B cell (primary cell): ENCODE data around the gene ABHD2. TPM values are rescaled to one million over a fixed set of nuclear protein-coding genes. Genes with fewer than 3 reads are reported as not detected.

Experiments used
- ATAC-seq: fragments of 200-7000 bp; cut with Tn5 transposase; one replicate; pipeline ENCODE4 v1.10.0; 2021; ENCODE audit warnings: low read depth, mild to moderate bottlenecking, moderate number of reproducible peaks, moderate library complexity
- CTCF ChIA-PET: fragments of 350-600 bp; sonication (Branson Sonifier 250); formaldehyde crosslinking; loops from one replicate; lab custom pipeline; 2021; ENCODE audit warnings: antibody characterized with exemption, inconsistent platforms; lab: Charles Lee
- POLR2A ChIA-PET: fragments of 350-600 bp; sonication (Branson Sonifier 250); formaldehyde crosslinking; loops from one replicate; lab custom pipeline; 2021; ENCODE audit warnings: antibody characterized with exemption; lab: Charles Lee
- DNase-seq: peaks from one replicate; pipeline ENCODE4 v3.0.0; 2013
- H2AFZ ChIP-seq: 2 replicates; pipeline ENCODE4 v1.6.1; 2012; ENCODE audit warnings: mild to moderate bottlenecking, low read depth, low read length; ENCODE audit not compliant: insufficient read depth, poor library complexity, severe bottlenecking
- H3K27ac ChIP-seq, 2 donors: 1 replicate in 1 of 2; 2 replicates in 1 of 2; pipeline ENCODE4 v1.5.1; 2012 to 2013; ENCODE audit warnings: low read length in 2 of 2, mild to moderate bottlenecking in 2 of 2, moderate library complexity in 1 of 2
- H3K27me3 ChIP-seq, 4 experiments: fragments of 200-600 bp in 1 of 4; sonication (generic) in 1 of 4; replicated peaks in 1 of 4; 1 replicate in 2 of 4; 2 replicates in 2 of 4; pipeline versions ENCODE4 v1.6.1 to v1.7.0; 2013 to 2016; ENCODE audit warnings: low read length in 3 of 4, mild to moderate bottlenecking in 2 of 4, mixed read lengths in 1 of 4, moderate library complexity in 1 of 4; ENCODE audit not compliant: insufficient read depth in 4 of 4, control insufficient read depth in 3 of 4; ENCODE audit errors: control extremely low read depth in 1 of 4
- H3K36me3 ChIP-seq, 2 experiments: replicated peaks in 1 of 2; 1 replicate in 1 of 2; 2 replicates in 1 of 2; pipeline versions ENCODE4 v1.6.1 to v1.7.1; 2013; ENCODE audit warnings: low read length in 1 of 2; ENCODE audit not compliant: insufficient read depth in 2 of 2, control insufficient read depth in 1 of 2; ENCODE audit errors: control extremely low read depth in 1 of 2, extremely low read depth in 1 of 2
- H3K4me1 ChIP-seq, 2 donors: fragments of 200-600 bp in 1 of 2; sonication (generic) in 1 of 2; 1 replicate in 1 of 2; 2 replicates in 1 of 2; pipeline versions ENCODE4 v1.5.1 to v1.6.1; 2013 to 2017; ENCODE audit warnings: low read length in 2 of 2; ENCODE audit not compliant: control insufficient read depth in 2 of 2, insufficient read depth in 2 of 2
- H3K4me2 ChIP-seq: replicated peaks from 2 replicates; pipeline ENCODE3; 2012; ENCODE audit warnings: mild to moderate bottlenecking, low read depth, low read length; ENCODE audit not compliant: poor library complexity, severe bottlenecking
- H3K4me3 ChIP-seq, 5 experiments: fragments of 200-600 bp in 1 of 5; sonication (generic) in 1 of 5; 1 replicate in 3 of 5; 2 replicates in 2 of 5; pipeline versions ENCODE4 v1.5.1 to v1.7.0; 2011 to 2016; ENCODE audit warnings: low read length in 4 of 5, mild to moderate bottlenecking in 4 of 5, low read depth in 2 of 5, control low read depth in 1 of 5, moderate library complexity in 1 of 5; ENCODE audit not compliant: insufficient read depth in 1 of 5; ENCODE audit errors: control extremely low read depth in 1 of 5, extremely low read depth in 1 of 5
- H3K79me2 ChIP-seq: fragments of 200-600 bp; sonication (generic); one replicate; pipeline ENCODE4 v1.6.0; 2016; ENCODE audit warnings: low read length; ENCODE audit not compliant: control insufficient read depth, insufficient read depth
- H3K9ac ChIP-seq: fragments of 200-600 bp; sonication (generic); 2 replicates; pipeline ENCODE4 v1.6.1; 2017; ENCODE audit warnings: mild to moderate bottlenecking, low read length, moderate library complexity
- H3K9me3 ChIP-seq, 3 donors: one replicate each; pipeline versions ENCODE4 v1.6.1 to v1.7.1; 2013; ENCODE audit warnings: low read length in 2 of 3; ENCODE audit not compliant: control insufficient read depth in 2 of 3, insufficient read depth in 1 of 3; ENCODE audit errors: control extremely low read depth in 1 of 3
- H4K20me1 ChIP-seq: 2 replicates; pipeline ENCODE4 v1.6.0; 2012; ENCODE audit warnings: mild to moderate bottlenecking, low read length; ENCODE audit not compliant: insufficient read depth, control insufficient read depth, poor library complexity, severe bottlenecking
- H3K27ac Mint-ChIP-seq: one replicate; pipeline ENCODE4 v1.8.0; 2021; ENCODE audit warnings: mixed read lengths
- H3K27me3 Mint-ChIP-seq: one replicate; pipeline ENCODE4 v1.8.0; 2021; ENCODE audit warnings: mixed read lengths
- H3K4me1 Mint-ChIP-seq: one replicate; pipeline ENCODE4 v1.8.0; 2021; ENCODE audit warnings: mixed read lengths
- H3K4me3 Mint-ChIP-seq: one replicate; pipeline ENCODE4 v1.8.0; 2021; ENCODE audit warnings: mixed read lengths
- H3K9me3 Mint-ChIP-seq: one replicate; pipeline ENCODE4 v1.8.0; 2022; ENCODE audit warnings: mixed read lengths; ENCODE audit not compliant: insufficient read depth
- CTCF ChIP-seq: fragments of 200-600 bp; IDR thresholded peaks from one replicate; pipeline ENCODE4 v1.8.0; 2022; ENCODE audit warnings: antibody characterized with exemption, mild to moderate bottlenecking
- EZH2 ChIP-seq: IDR thresholded peaks from 2 replicates; pipeline ENCODE4 v1.6.1; 2012; ENCODE audit warnings: borderline replicate concordance, low read depth, mild to moderate bottlenecking, moderate library complexity, low read length; ENCODE audit not compliant: insufficient read depth, poor library complexity, severe bottlenecking
- WGBS: methylation state at CpG from one replicate; pipeline ENCODE4 v1.1.5; 2013; ENCODE audit warnings: missing lambda C conversion rate; ENCODE audit not compliant: insufficient coverage; 5-methylcytosine and 5-hydroxymethylcytosine counted together
- intact Hi-C: fragments of 100-400 bp; cut with micrococcal nuclease; formaldehyde crosslinking; loops from one replicate; pipeline ENCODE4 v1.10.0; 2022
- polyA plus RNA-seq: library from polyadenylated mRNA; depleted of rRNA; stranded (reverse); fragments of >200 nt; gene quantifications from 2 replicates; pipeline ENCODE4 v1.2.3, GENCODE V29; 2012
- total RNA-seq, 2 donors: library from RNA; stranded (reverse); fragments of 120-200 nt in 1 of 2; gene quantifications; 1 replicate in 1 of 2; 2 replicates in 1 of 2; pipeline versions ENCODE4 v1.2.3 to v1.2.4, GENCODE V29; 2013 to 2022

The ABHD2 gene
- total and polyA plus RNA-seq, 2 donors (not counting 1 experiment from before 2014, with no cell fraction given), result 7.1 to 45.8 TPM

GRCh38 chr15:89163271-89164055 lies 75.2 kb downstream of the ABHD2 start:
- TF ChIP-seq EZH2, result no peak
- TF ChIP-seq CTCF, result no peak
- ChIA-PET POLR2A (no interaction called here), CTCF (no interaction called here)
- no peaks in the 10 kb centered on the region for H3K9me3 Mint-ChIP-seq
- Histone ChIP-seq H3K9ac (no peak overlapping the region), H3K27ac (no peak overlapping the region), H3K4me3 (no peak overlapping the region), H2AFZ (no peak overlapping the region), H4K20me1 (no peaks in the 10 kb centered on the region), H3K4me1 (no peaks in the 10 kb centered on the region), H3K79me2 (no peaks in the 10 kb centered on the region), H3K4me2 (no peak overlapping the region), H3K36me3 (peaks cover 6 to 20% of the 10 kb centered on the region in 2 experiments), H3K27me3 (no peaks in the 10 kb centered on the region), H3K9me3 (no peaks in the 10 kb centered on the region)
- H3K27ac Mint-ChIP-seq, result no peak overlapping the region
- 100% methylated on average over 1 of the region's 5 CpGs for WGBS
- ATAC-seq (no peak), DNase-seq (no peak)
- H3K4me1 Mint-ChIP-seq, result peaks cover 4% of the 10 kb centered on the region
- intact Hi-C loops, result no loop called here
- no peak overlapping the region for H3K4me3 Mint-ChIP-seq
- H3K27me3 Mint-ChIP-seq, result no peaks in the 10 kb centered on the region

DNA sequence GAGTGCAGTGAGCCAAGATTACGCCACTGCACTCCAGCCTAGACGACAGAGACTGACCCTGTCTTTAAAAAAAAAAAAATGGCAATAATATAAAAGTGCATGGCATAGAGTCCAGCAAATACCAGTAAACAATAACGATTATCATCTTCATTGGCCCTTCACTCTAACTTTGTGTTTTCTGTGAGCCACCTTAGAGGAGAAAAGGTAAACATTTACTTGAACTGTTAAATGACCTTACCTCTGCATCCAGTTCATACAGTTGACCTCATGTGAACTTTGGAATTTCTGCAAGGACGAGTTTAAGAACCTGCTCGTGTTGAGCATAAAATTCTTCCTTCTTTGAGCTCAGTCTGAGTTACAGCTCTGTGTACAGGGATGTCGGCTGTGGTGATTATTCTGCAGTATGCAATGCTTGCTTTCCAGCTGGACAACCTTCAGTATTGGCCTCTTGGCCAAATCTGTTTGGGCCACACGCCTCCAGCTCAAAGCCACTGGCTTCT lies 76.5 kb downstream of the ABHD2 start:
- H3K9me3 ChIP-seq, result no peaks in the 10 kb centered on the region
- H3K4me1 ChIP-seq, result no peaks in the 10 kb centered on the region
- Mint-ChIP-seq H3K9me3 (no peaks in the 10 kb centered on the region), H3K4me1 (peaks cover 4% of the 10 kb centered on the region), H3K4me3 (no peak overlapping the region), H3K27me3 (no peaks in the 10 kb centered on the region), H3K27ac (no peak overlapping the region)
- ChIA-PET POLR2A (no interaction called here), CTCF (interaction anchor here (1.0 to 1.9 kb wide), 2 partner anchors 17 to 107 kb away, joined by 5 read pairs; no protein-coding TSS in a partner anchor)
- intact Hi-C loops, result no loop called here
- H3K27ac ChIP-seq, result no peak overlapping the region
- DNase-seq, result no peak
- H4K20me1 ChIP-seq, result no peaks in the 10 kb centered on the region
- no peak for TF ChIP-seq EZH2
- TF ChIP-seq CTCF, result no peak
- no peak overlapping the region for H3K9ac ChIP-seq
- H2AFZ ChIP-seq, result no peak overlapping the region
- no peak for ATAC-seq
- WGBS, result 100% methylated on average over 3 of the region's 7 CpGs
- H3K27me3 ChIP-seq, result no peaks in the 10 kb centered on the region
- H3K4me2 ChIP-seq, result no peak overlapping the region
- peaks cover 6 to 20% of the 10 kb centered on the region in 2 experiments for H3K36me3 ChIP-seq
- H3K79me2 ChIP-seq, result no peaks in the 10 kb centered on the region
- H3K4me3 ChIP-seq, result no peak overlapping the region
